Measurements from ENCODE around the gene WHRN. TPM values are rescaled to one million over a fixed set of nuclear protein-coding genes. Genes with fewer than 3 reads are reported as not detected.

The WHRN gene
- total RNA-seq, 1 experiment from 2014 or later = 24.3 TPM

- no peak for TF ChIP-seq FOXP1 (CRISPR knock-in tag; IDR thresholded peaks at IDR 0.05; ENCODE audit: borderline replicate concordance)
- no peak for TF ChIP-seq ZNF425 (CRISPR knock-in tag; conservative IDR thresholded peaks at IDR 0.05)
- TF ChIP-seq EMX1 (CRISPR knock-in tag; IDR thresholded peaks at IDR 0.05) = no peak
- TF ChIP-seq MXD4 (CRISPR knock-in tag; IDR thresholded peaks at IDR 0.05; ENCODE audit: borderline replicate concordance) = no peak
- TF ChIP-seq USF1 (CRISPR knock-in tag; IDR thresholded peaks at IDR 0.05) = no peak
Measured at GRCh38 chr9:114474425-114474824, 30.8 kb downstream of the WHRN start (continued).

- peaks cover 4% of the 10 kb centered on the region for H3K36me3 Mint-ChIP-seq
- H3K27me3 Mint-ChIP-seq (ENCODE audit: low read depth) = no peaks in the 10 kb centered on the region
- no peak overlapping the region for H3K4me3 Mint-ChIP-seq
- H3K4me1 Mint-ChIP-seq = peaks cover 12% of the 10 kb centered on the region
- POLR2A ChIA-PET = no interaction called here
- CTCF ChIA-PET = interaction anchor here (1.0 to 1.2 kb wide), 2 partner anchors 10 kb away, joined by 3 to 4 read pairs; no protein-coding TSS in a partner anchor
- TF ChIP-seq AFF4 (CRISPR knock-in tag; IDR thresholded peaks at IDR 0.05; ENCODE audit: borderline replicate concordance) (no peak), ZNF671 (CRISPR knock-in tag; IDR thresholded peaks at IDR 0.05) (no peak)
- H3K9me3 Mint-ChIP-seq = peaks cover 5% of the 10 kb centered on the region
- no peak for DNase-seq (ENCODE audit: low spot score)
- no peak overlapping the region for H3K27ac Mint-ChIP-seq
- no peak for ATAC-seq
Measured at GRCh38 chr9:114473447-114473801, 31.8 kb downstream of the WHRN start.

- no peak for DNase-seq (ENCODE audit: low spot score)
- ChIA-PET CTCF (interaction anchor here (1.0 to 1.2 kb wide), 2 partner anchors 9 to 11 kb away, joined by 3 to 4 read pairs; no protein-coding TSS in a partner anchor), POLR2A (no interaction called here)
- Mint-ChIP-seq H3K36me3 (peaks cover 4% of the 10 kb centered on the region), H3K27me3 (ENCODE audit: low read depth) (no peaks in the 10 kb centered on the region), H3K9me3 (peaks cover 5% of the 10 kb centered on the region), H3K4me1 (peaks cover 12% of the 10 kb centered on the region), H3K27ac (no peak overlapping the region), H3K4me3 (no peak overlapping the region)
- no peak for ATAC-seq
- TF ChIP-seq AFF4 (CRISPR knock-in tag; IDR thresholded peaks at IDR 0.05; ENCODE audit: borderline replicate concordance) = no peak
- TF ChIP-seq ZNF425 (CRISPR knock-in tag; conservative IDR thresholded peaks at IDR 0.05) = no peak
- TF ChIP-seq IRF2 (CRISPR knock-in tag; IDR thresholded peaks at IDR 0.05; ENCODE audit: borderline replicate concordance, low read depth) = no peak
- no peak for TF ChIP-seq FOXP1 (CRISPR knock-in tag; IDR thresholded peaks at IDR 0.05; ENCODE audit: borderline replicate concordance)
- no peak for TF ChIP-seq PRRX2 (CRISPR knock-in tag; IDR thresholded peaks at IDR 0.05)
- no peak for TF ChIP-seq ZSCAN18 (CRISPR knock-in tag; IDR thresholded peaks at IDR 0.05)
- TF ChIP-seq ZNF423 (CRISPR knock-in tag; IDR thresholded peaks at IDR 0.05) = no peak
- no peak for TF ChIP-seq ZNF263 (CRISPR knock-in tag; IDR thresholded peaks at IDR 0.05; ENCODE audit: low read depth)
- no peak for TF ChIP-seq ATF2 (CRISPR knock-in tag; IDR thresholded peaks at IDR 0.05; ENCODE audit: borderline replicate concordance, low read depth)
- TF ChIP-seq SOX15 (CRISPR knock-in tag; IDR thresholded peaks at IDR 0.05) = no peak
- no peak for TF ChIP-seq ZBTB21 (CRISPR knock-in tag; IDR thresholded peaks at IDR 0.05; ENCODE audit: borderline replicate concordance)
Measured at GRCh38 chr9:114472765-114473446, 32.4 kb downstream of the WHRN start.
